SIG-M5 (cell line): ENCODE data around the gene AKTIP.
"Not testable (repeated sequence)": the region's sequence is repeated elsewhere in the genome, so short reads cannot be mapped to it uniquely, and the experiment has no call there.

Experiments
- DNase-seq: peaks from one replicate; lab custom pipeline; 2025; lab: John Stamatoyannopoulos, UW

AKTIP gene

GRCh38 chr16:53502331-53503269 is at the start of gene AKTIP:
Gene AKTIP (minus strand): TSS chr16:53503209. CDS start chr16:53500259, 2,950 bp downstream.
- no peak for DNase-seq

- no peak for DNase-seq
Measured at GRCh38 chr16:53549970-53550690, 47.1 kb upstream of the AKTIP start.

- no peak for DNase-seq
Measured at GRCh38 chr16:53546988-53547391, 44.0 kb upstream of the AKTIP start.

- DNase-seq: no peak
Measured at GRCh38 chr16:53545433-53545832, 42.4 kb upstream of the AKTIP start.

- no peak for DNase-seq
Measured at GRCh38 chr16:53542283-53542682, 39.3 kb upstream of the AKTIP start.

- no peak for DNase-seq
Measured at GRCh38 chr16:53541326-53541725, 38.3 kb upstream of the AKTIP start.

- not testable (repeated sequence) for DNase-seq
Measured at GRCh38 chr16:53539759-53540718, 37.0 kb upstream of the AKTIP start.

- DNase-seq: not testable (repeated sequence)
Measured at GRCh38 chr16:53539346-53539745, 36.3 kb upstream of the AKTIP start.

- no peak for DNase-seq
Measured at GRCh38 chr16:53537626-53538025, 34.6 kb upstream of the AKTIP start.

GRCh38 chr16:53534206-53534605 is 31.2 kb upstream of the AKTIP start:
- DNase-seq: no peak

- no peak for DNase-seq
Measured at GRCh38 chr16:53530741-53531140, 27.7 kb upstream of the AKTIP start.

- DNase-seq: no peak
Measured at GRCh38 chr16:53530046-53530445, 27.0 kb upstream of the AKTIP start.

GRCh38 chr16:53529513-53529912 is 26.5 kb upstream of the AKTIP start:
- DNase-seq: no peak

GRCh38 chr16:53528797-53529196 is 25.8 kb upstream of the AKTIP start:
- no peak for DNase-seq

- DNase-seq: no peak
Measured at GRCh38 chr16:53523971-53524548, 21.1 kb upstream of the AKTIP start.

GRCh38 chr16:53523126-53523804 is 20.3 kb upstream of the AKTIP start:
- DNase-seq: no peak

- no peak for DNase-seq
Measured at GRCh38 chr16:53519417-53520091, 16.5 kb upstream of the AKTIP start.

- DNase-seq: no peak
Measured at GRCh38 chr16:53518550-53519416, 15.8 kb upstream of the AKTIP start.

GRCh38 chr16:53517851-53518250 is 14.8 kb upstream of the AKTIP start:
- DNase-seq: no peak
